ENCODE measurements around the gene ADGRL3.

GRCh38 chr4:61318431-61318830 is 118.3 kb downstream of the ADGRL3 start:
- TF ChIP-seq, protein P1, sequence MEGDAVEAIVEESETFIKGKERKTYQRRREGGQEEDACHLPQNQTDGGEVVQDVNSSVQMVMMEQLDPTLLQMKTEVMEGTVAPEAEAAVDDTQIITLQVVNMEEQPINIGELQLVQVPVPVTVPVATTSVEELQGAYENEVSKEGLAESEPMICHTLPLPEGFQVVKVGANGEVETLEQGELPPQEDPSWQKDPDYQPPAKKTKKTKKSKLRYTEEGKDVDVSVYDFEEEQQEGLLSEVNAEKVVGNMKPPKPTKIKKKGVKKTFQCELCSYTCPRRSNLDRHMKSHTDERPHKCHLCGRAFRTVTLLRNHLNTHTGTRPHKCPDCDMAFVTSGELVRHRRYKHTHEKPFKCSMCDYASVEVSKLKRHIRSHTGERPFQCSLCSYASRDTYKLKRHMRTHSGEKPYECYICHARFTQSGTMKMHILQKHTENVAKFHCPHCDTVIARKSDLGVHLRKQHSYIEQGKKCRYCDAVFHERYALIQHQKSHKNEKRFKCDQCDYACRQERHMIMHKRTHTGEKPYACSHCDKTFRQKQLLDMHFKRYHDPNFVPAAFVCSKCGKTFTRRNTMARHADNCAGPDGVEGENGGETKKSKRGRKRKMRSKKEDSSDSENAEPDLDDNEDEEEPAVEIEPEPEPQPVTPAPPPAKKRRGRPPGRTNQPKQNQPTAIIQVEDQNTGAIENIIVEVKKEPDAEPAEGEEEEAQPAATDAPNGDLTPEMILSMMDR (IDR thresholded peaks at IDR 0.05), result no peak
- no peak for TF ChIP-seq POLR2A (IDR thresholded peaks at IDR 0.05; ENCODE audit: low read depth)

Data from esophagus muscularis mucosa (tissue), 3 donors.